HepG2 (cell line): ENCODE data around the gene SF3B5. TPM values are rescaled to one million over a fixed set of nuclear protein-coding genes. Genes with fewer than 3 reads are reported as not detected.

ENCODE experiments used
- NFKB2 ChIP-seq: sonication (generic); formaldehyde crosslinking; IDR thresholded peaks from 2 replicates; pipeline ENCODE4 v1.4.0; 2020; ENCODE audit warnings: missing genetic modification reagents, borderline replicate concordance
- PAF1 ChIP-seq: IDR thresholded peaks from 2 replicates; pipeline ENCODE4 v1.6.1; 2016; ENCODE audit warnings: missing genetic modification reagents, missing compliant biosample characterization
- SMYD3 ChIP-seq: sonication (generic); formaldehyde crosslinking; IDR thresholded peaks from 2 replicates; pipeline ENCODE4 v1.8.1; 2023; ENCODE audit warnings: mild to moderate bottlenecking, missing genetic modification reagents
- SP1 ChIP-seq, 2 experiments: fragments of 450-650 bp in 1 of 2; sonication (generic) in 1 of 2; formaldehyde crosslinking in 1 of 2; IDR thresholded peaks; 2 replicates each; pipeline versions ENCODE4 v1.4.0 to v1.6.1; 2016 to 2020; ENCODE audit warnings: missing genetic modification reagents in 1 of 2
- ZNF556 ChIP-seq: sonication (generic); formaldehyde crosslinking; IDR thresholded peaks from 2 replicates; pipeline ENCODE4 v1.4.0; 2020; ENCODE audit warnings: mild to moderate bottlenecking, missing genetic modification reagents, borderline replicate concordance
- ZNF660 ChIP-seq: sonication (generic); formaldehyde crosslinking; IDR thresholded peaks from 2 replicates; pipeline ENCODE4 v1.5.1; 2020; ENCODE audit warnings: mild to moderate bottlenecking, low read depth, missing genetic modification reagents, borderline replicate concordance
- ZNF777 ChIP-seq: sonication (generic); formaldehyde crosslinking; IDR thresholded peaks from 2 replicates; pipeline ENCODE4 v1.4.0; 2020; ENCODE audit warnings: missing genetic modification reagents
- ZNF788 ChIP-seq: sonication (generic); formaldehyde crosslinking; IDR thresholded peaks from 2 replicates; pipeline ENCODE4 v1.5.0; 2020; ENCODE audit warnings: mild to moderate bottlenecking, missing genetic modification reagents, borderline replicate concordance
- polyA plus RNA-seq, 8 experiments: library from polyadenylated mRNA; depleted of rRNA in 3 of 8; stranded (reverse) in 7 of 8; unstranded in 1 of 8; fragments of >200 nt; fragmentation: Illumina TruSeq in 4 of 8; extraction: Trizol in 4 of 8; gene quantifications; 2 replicates each; pipeline versions ENCODE4 v1.2.1 to v1.2.3, GENCODE V29; 2011 to 2016; ENCODE audit warnings: low read depth in 4 of 8, missing spikeins in 1 of 8, mixed read lengths in 1 of 8; ENCODE audit not compliant: insufficient read depth in 1 of 8
- total RNA-seq, 5 experiments: library from RNA; depleted of rRNA; stranded (reverse); fragments of >200 nt; fragmentation: Illumina TruSeq; extraction: Trizol; gene quantifications; 2 replicates each; pipeline ENCODE4 v1.2.3, GENCODE V29; 2016; ENCODE audit warnings: low read depth in 1 of 5
- TF ChIP-seq, protein P1 (sequence below): sonication (generic); formaldehyde crosslinking; IDR thresholded peaks from 2 replicates; pipeline ENCODE4 v1.4.0; 2020; ENCODE audit warnings: missing genetic modification reagents, borderline replicate concordance
- TF ChIP-seq, protein P2 (sequence below): sonication (generic); formaldehyde crosslinking; IDR thresholded peaks from 2 replicates; pipeline ENCODE4 v1.4.0; 2020; ENCODE audit warnings: missing genetic modification reagents
- TF ChIP-seq, protein P3 (sequence below): sonication (generic); formaldehyde crosslinking; IDR thresholded peaks from 2 replicates; pipeline ENCODE4 v1.4.0; 2020; ENCODE audit warnings: mild to moderate bottlenecking, missing genetic modification reagents
- TF ChIP-seq, protein P4 (sequence below): sonication (generic); formaldehyde crosslinking; IDR thresholded peaks from 2 replicates; pipeline ENCODE4 v1.4.0; 2020; ENCODE audit warnings: missing genetic modification reagents; ENCODE audit errors: not compliant biosample characterization

The SF3B5 gene
- total and polyA plus RNA-seq, 2 of the 13 experiments (the other 11 are each of a cell fraction or from before 2014, with no cell fraction given), result 263 to 292 TPM

DNA sequence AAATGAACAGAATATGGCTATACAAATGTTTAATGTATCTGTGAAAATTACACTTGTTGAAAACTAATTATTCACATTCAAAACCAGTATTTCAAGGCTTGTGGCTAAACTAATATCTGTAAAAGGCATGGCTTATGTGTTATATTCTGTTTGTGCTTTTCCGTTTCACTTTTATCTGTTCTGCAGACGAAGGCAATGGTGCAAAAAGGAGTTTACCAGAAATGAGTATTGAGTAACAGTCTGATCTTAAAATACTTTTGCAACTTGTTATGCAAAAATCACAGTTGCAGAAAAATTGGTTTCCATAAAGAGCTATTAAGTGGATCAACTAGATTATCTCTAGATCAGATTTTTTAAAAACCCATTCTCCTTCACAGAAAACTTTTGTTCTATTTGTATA is 45.5 kb upstream of the SF3B5 start (continued):
- TF ChIP-seq, protein P1, sequence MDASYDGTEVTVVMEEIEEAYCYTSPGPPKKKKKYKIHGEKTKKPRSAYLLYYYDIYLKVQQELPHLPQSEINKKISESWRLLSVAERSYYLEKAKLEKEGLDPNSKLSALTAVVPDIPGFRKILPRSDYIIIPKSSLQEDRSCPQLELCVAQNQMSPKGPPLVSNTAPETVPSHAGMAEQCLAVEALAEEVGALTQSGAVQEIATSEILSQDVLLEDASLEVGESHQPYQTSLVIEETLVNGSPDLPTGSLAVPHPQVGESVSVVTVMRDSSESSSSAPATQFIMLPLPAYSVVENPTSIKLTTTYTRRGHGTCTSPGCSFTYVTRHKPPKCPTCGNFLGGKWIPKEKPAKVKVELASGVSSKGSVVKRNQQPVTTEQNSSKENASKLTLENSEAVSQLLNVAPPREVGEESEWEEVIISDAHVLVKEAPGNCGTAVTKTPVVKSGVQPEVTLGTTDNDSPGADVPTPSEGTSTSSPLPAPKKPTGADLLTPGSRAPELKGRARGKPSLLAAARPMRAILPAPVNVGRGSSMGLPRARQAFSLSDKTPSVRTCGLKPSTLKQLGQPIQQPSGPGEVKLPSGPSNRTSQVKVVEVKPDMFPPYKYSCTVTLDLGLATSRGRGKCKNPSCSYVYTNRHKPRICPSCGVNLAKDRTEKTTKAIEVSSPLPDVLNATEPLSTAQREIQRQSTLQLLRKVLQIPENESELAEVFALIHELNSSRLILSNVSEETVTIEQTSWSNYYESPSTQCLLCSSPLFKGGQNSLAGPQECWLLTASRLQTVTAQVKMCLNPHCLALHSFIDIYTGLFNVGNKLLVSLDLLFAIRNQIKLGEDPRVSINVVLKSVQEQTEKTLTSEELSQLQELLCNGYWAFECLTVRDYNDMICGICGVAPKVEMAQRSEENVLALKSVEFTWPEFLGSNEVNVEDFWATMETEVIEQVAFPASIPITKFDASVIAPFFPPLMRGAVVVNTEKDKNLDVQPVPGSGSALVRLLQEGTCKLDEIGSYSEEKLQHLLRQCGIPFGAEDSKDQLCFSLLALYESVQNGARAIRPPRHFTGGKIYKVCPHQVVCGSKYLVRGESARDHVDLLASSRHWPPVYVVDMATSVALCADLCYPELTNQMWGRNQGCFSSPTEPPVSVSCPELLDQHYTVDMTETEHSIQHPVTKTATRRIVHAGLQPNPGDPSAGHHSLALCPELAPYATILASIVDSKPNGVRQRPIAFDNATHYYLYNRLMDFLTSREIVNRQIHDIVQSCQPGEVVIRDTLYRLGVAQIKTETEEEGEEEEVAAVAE (CRISPR knock-in tag), result no peak
- TF ChIP-seq, protein P2, sequence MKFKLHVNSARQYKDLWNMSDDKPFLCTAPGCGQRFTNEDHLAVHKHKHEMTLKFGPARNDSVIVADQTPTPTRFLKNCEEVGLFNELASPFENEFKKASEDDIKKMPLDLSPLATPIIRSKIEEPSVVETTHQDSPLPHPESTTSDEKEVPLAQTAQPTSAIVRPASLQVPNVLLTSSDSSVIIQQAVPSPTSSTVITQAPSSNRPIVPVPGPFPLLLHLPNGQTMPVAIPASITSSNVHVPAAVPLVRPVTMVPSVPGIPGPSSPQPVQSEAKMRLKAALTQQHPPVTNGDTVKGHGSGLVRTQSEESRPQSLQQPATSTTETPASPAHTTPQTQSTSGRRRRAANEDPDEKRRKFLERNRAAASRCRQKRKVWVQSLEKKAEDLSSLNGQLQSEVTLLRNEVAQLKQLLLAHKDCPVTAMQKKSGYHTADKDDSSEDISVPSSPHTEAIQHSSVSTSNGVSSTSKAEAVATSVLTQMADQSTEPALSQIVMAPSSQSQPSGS (CRISPR knock-in tag), result no peak
- TF ChIP-seq ZNF660 (CRISPR knock-in tag), result no peak
- TF ChIP-seq, protein P3, sequence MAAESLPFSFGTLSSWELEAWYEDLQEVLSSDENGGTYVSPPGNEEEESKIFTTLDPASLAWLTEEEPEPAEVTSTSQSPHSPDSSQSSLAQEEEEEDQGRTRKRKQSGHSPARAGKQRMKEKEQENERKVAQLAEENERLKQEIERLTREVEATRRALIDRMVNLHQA (CRISPR knock-in tag), result no peak
- no peak for TF ChIP-seq SMYD3 (CRISPR knock-in tag)
- no peak for TF ChIP-seq NFKB2 (CRISPR knock-in tag)
- TF ChIP-seq PAF1, result no peak
- TF ChIP-seq, protein P4, sequence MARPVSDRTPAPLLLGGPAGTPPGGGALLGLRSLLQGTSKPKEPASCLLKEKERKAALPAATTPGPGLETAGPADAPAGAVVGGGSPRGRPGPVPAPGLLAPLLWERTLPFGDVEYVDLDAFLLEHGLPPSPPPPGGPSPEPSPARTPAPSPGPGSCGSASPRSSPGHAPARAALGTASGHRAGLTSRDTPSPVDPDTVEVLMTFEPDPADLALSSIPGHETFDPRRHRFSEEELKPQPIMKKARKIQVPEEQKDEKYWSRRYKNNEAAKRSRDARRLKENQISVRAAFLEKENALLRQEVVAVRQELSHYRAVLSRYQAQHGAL (CRISPR knock-in tag), result no peak
- TF ChIP-seq SP1 (IDR thresholded peaks at IDR 0.05), result no peak
- TF ChIP-seq SP1 (CRISPR knock-in tag; IDR thresholded peaks at IDR 0.05), result no peak
- no peak for TF ChIP-seq ZNF777 (CRISPR knock-in tag)
- TF ChIP-seq ZNF556 (CRISPR knock-in tag), result no peak
- TF ChIP-seq ZNF788 (CRISPR knock-in tag), result no peak
- TF ChIP-seq, all 625 proteins: peak for 0
